ENCODE data around the gene BTG2.
A peak's percentile ranks its signal among the peaks of the same experiment; 100 is the strongest.
"Not testable (repeated sequence)": the region's sequence is repeated elsewhere in the genome, so short reads cannot be mapped to it uniquely, and the experiment has no call there.

The BTG2 gene

GRCh38 chr1:203304919-203305808, at the start of gene BTG2:
Gene BTG2, plus strand, starts transcription at chr1:203305519. Its CDS starts 88 bp downstream, at chr1:203305607.
- peak; percentile 89 for DNase-seq

GRCh38 chr1:203256636-203257035, 48.7 kb upstream of the BTG2 start:
- DNase-seq, result not testable (repeated sequence)

GRCh38 chr1:203263496-203263895, 41.8 kb upstream of the BTG2 start:
- DNase-seq, result no peak

- no peak for DNase-seq
These were observed 41.2 kb upstream of the BTG2 start for GRCh38 chr1:203264052-203264501.

GRCh38 chr1:203265541-203265940, 39.8 kb upstream of the BTG2 start:
- DNase-seq, result no peak

GRCh38 chr1:203266140-203266539, 39.2 kb upstream of the BTG2 start:
- not testable (repeated sequence) for DNase-seq

GRCh38 chr1:203267347-203267846, 37.9 kb upstream of the BTG2 start:
- DNase-seq, result peak; percentile 70

GRCh38 chr1:203267912-203268311, 37.4 kb upstream of the BTG2 start:
- DNase-seq, result no peak

- DNase-seq, result no peak
These were observed 36.2 kb upstream of the BTG2 start for GRCh38 chr1:203268901-203269653.

- no peak for DNase-seq
These were observed 35.7 kb upstream of the BTG2 start for GRCh38 chr1:203269654-203270020.

GRCh38 chr1:203270448-203270847, 34.9 kb upstream of the BTG2 start:
- DNase-seq, result no peak

- DNase-seq, result peak; percentile 61
These were observed 34.1 kb upstream of the BTG2 start for GRCh38 chr1:203271018-203271743.

- no peak for DNase-seq
These were observed 33.2 kb upstream of the BTG2 start for GRCh38 chr1:203271962-203272632.

GRCh38 chr1:203272633-203273205, 32.6 kb upstream of the BTG2 start:
- no peak for DNase-seq

- DNase-seq, result peak; percentile 94
These were observed 32.0 kb upstream of the BTG2 start for GRCh38 chr1:203273206-203273868.

GRCh38 chr1:203273869-203274602, 31.3 kb upstream of the BTG2 start:
- no peak for DNase-seq

- DNase-seq, result no peak
These were observed 30.5 kb upstream of the BTG2 start for GRCh38 chr1:203274603-203275381.

GRCh38 chr1:203275656-203276272, 29.6 kb upstream of the BTG2 start:
- DNase-seq, result no peak

- DNase-seq, result no peak
These were observed 28.9 kb upstream of the BTG2 start for GRCh38 chr1:203276408-203276807.
